Hepatocyte (in vitro differentiated cells): ENCODE results near the gene KCNQ5. TPM values are rescaled to one million over a fixed set of nuclear protein-coding genes. Genes with fewer than 3 reads are reported as not detected.

Experiments used
- DNase-seq: peaks from one replicate; pipeline ENCODE4 v3.0.0-alpha.2; 2016; ENCODE audit warnings: low spot score
- H2AFZ ChIP-seq: fragments of 200-600 bp; sonication (generic); 2 replicates; pipeline ENCODE4 v1.6.0; 2016; ENCODE audit warnings: antibody characterized with exemption, mild to moderate bottlenecking
- H3K27ac ChIP-seq: fragments of 200-600 bp; sonication (generic); 2 replicates; pipeline ENCODE4 v1.5.1; 2016; ENCODE audit warnings: mild to moderate bottlenecking
- H3K27me3 ChIP-seq: fragments of 200-600 bp; sonication (generic); 2 replicates; pipeline ENCODE4 v1.6.1; 2016
- H3K36me3 ChIP-seq: fragments of 200-600 bp; sonication (generic); replicated peaks from 2 replicates; pipeline ENCODE4 v1.5.1; 2016; ENCODE audit warnings: low read depth; ENCODE audit not compliant: insufficient read depth
- H3K4me1 ChIP-seq: fragments of 200-600 bp; sonication (generic); 2 replicates; pipeline ENCODE4 v1.5.1; 2016; ENCODE audit warnings: mild to moderate bottlenecking, moderate library complexity; ENCODE audit not compliant: insufficient read depth
- H3K4me2 ChIP-seq: fragments of 200-600 bp; sonication (generic); 2 replicates; pipeline ENCODE4 v1.6.0; 2016
- H3K4me3 ChIP-seq: fragments of 200-600 bp; sonication (generic); 2 replicates; pipeline ENCODE4 v1.5.1; 2016; ENCODE audit warnings: mild to moderate bottlenecking
- H3K79me2 ChIP-seq: fragments of 200-600 bp; sonication (generic); 2 replicates; pipeline ENCODE4 v1.6.0; 2017; ENCODE audit warnings: mild to moderate bottlenecking
- H3K9me2 ChIP-seq: fragments of 200-600 bp; sonication (generic); replicated peaks from 2 replicates; pipeline ENCODE4 v1.6.0; 2017; ENCODE audit warnings: mild to moderate bottlenecking; ENCODE audit not compliant: insufficient read depth
- H3K9me3 ChIP-seq: fragments of 200-600 bp; sonication (generic); 2 replicates; pipeline ENCODE4 v1.5.1; 2016; ENCODE audit warnings: low read depth, mild to moderate bottlenecking
- H4K20me1 ChIP-seq: fragments of 200-600 bp; sonication (generic); 2 replicates; pipeline ENCODE4 v1.6.0; 2016; ENCODE audit warnings: mild to moderate bottlenecking; ENCODE audit not compliant: insufficient read depth, poor library complexity, severe bottlenecking
- CTCF ChIP-seq: fragments of 200-600 bp; sonication (generic); IDR thresholded peaks from 2 replicates; pipeline ENCODE4 v1.5.1; 2016; ENCODE audit warnings: antibody characterized with exemption, mild to moderate bottlenecking; ENCODE audit not compliant: poor library complexity
- EZH2 ChIP-seq: fragments of 200-600 bp; sonication (generic); IDR thresholded peaks from 2 replicates; pipeline ENCODE4 v1.6.1; 2016; ENCODE audit warnings: antibody characterized with exemption, mild to moderate bottlenecking, borderline replicate concordance
- EZH2phosphoT487 ChIP-seq: fragments of 200-600 bp; sonication (generic); IDR thresholded peaks from one replicate; pipeline ENCODE4 v1.6.1; 2018; ENCODE audit warnings: antibody characterized with exemption, mild to moderate bottlenecking, low read depth, moderate library complexity; ENCODE audit not compliant: unreplicated experiment, severe bottlenecking
- WGBS: methylation state at CpG from one replicate; pipeline ENCODE4 v1.1.6; 2016; ENCODE audit warnings: low lambda C conversion rate; ENCODE audit errors: missing lambda C conversion rate; 5-methylcytosine and 5-hydroxymethylcytosine counted together
- polyA plus RNA-seq: library from polyadenylated mRNA; unstranded; fragments of >200 nt; fragmentation: Nextera tagmentation; extraction: Ambion mirVana; gene quantifications from 2 replicates; pipeline ENCODE4 v1.2.1, GENCODE V29; 2016
- total RNA-seq: library from RNA; depleted of rRNA; stranded (reverse); fragments of >200 nt; gene quantifications from 2 replicates; pipeline ENCODE4 v1.2.3, GENCODE V29; 2014

The KCNQ5 gene
- total and polyA plus RNA-seq, 2 experiments from 2014 or later: 1.6 to 2.0 TPM

- H2AFZ ChIP-seq: no peak overlapping the region
- no peak overlapping the region for H3K4me3 ChIP-seq
- no peaks in the 10 kb centered on the region for H3K9me3 ChIP-seq
- TF ChIP-seq EZH2 (no peak), CTCF (no peak)
- 88% methylated on average over 4 of the region's 4 CpGs for WGBS
- H3K36me3 ChIP-seq: no peaks in the 10 kb centered on the region
- H3K4me2 ChIP-seq: no peak overlapping the region
- no peak for DNase-seq
- no peaks in the 10 kb centered on the region for H3K9me2 ChIP-seq
- H3K4me1 ChIP-seq: no peaks in the 10 kb centered on the region
- no peak overlapping the region for H3K27ac ChIP-seq
- no peaks in the 10 kb centered on the region for H3K79me2 ChIP-seq
- H4K20me1 ChIP-seq: no peaks in the 10 kb centered on the region
- H3K27me3 ChIP-seq: no peaks in the 10 kb centered on the region
These were observed 188.9 kb downstream of the KCNQ5 start for GRCh38 chr6:72810571-72811280.

- 39% methylated on average over 6 of the region's 6 CpGs for WGBS
- Histone ChIP-seq H3K9me3 (no peaks in the 10 kb centered on the region), H3K9me2 (no peaks in the 10 kb centered on the region), H4K20me1 (no peaks in the 10 kb centered on the region), H3K27me3 (no peaks in the 10 kb centered on the region), H3K4me1 (no peaks in the 10 kb centered on the region), H3K27ac (no peak overlapping the region), H3K4me2 (no peak overlapping the region), H2AFZ (no peak overlapping the region), H3K79me2 (no peaks in the 10 kb centered on the region), H3K36me3 (no peaks in the 10 kb centered on the region), H3K4me3 (no peak overlapping the region)
- TF ChIP-seq EZH2 (no peak), EZH2phosphoT487 (no peak), CTCF (no peak)
- no peak for DNase-seq
These were observed 190.1 kb downstream of the KCNQ5 start for GRCh38 chr6:72811971-72812421.

GRCh38 chr6:72813807-72814596 lies 192.1 kb downstream of the KCNQ5 start:
- H3K79me2 ChIP-seq: no peaks in the 10 kb centered on the region
- DNase-seq: no peak
- no peaks in the 10 kb centered on the region for H3K4me1 ChIP-seq
- no peaks in the 10 kb centered on the region for H3K36me3 ChIP-seq
- no peak overlapping the region for H3K27ac ChIP-seq
- no peak for TF ChIP-seq EZH2phosphoT487
- no peak for TF ChIP-seq CTCF
- TF ChIP-seq EZH2: no peak
- H4K20me1 ChIP-seq: no peaks in the 10 kb centered on the region
- H3K27me3 ChIP-seq: no peaks in the 10 kb centered on the region
- H3K4me3 ChIP-seq: no peak overlapping the region
- no peaks in the 10 kb centered on the region for H3K9me3 ChIP-seq
- 83% methylated on average over 7 of the region's 7 CpGs for WGBS
- H3K9me2 ChIP-seq: no peaks in the 10 kb centered on the region
- no peak overlapping the region for H3K4me2 ChIP-seq
- no peak overlapping the region for H2AFZ ChIP-seq
